Activated T-helper 1 cell treated with anti-CD3 and anti-CD28 coated beads, Interleukin-12 subunit alpha, Interleukin-12 subunit beta, Interleukin-2, Interleukin-4 antibody, amounts not matched to agents 30 ng/mL and 10 ng/mL and 1 ng/mL, durations not matched to agents 14 hours and 24 hours and 36 hours (primary cell): ENCODE data around the gene U2AF2. TPM values are rescaled to one million over a fixed set of nuclear protein-coding genes. Genes with fewer than 3 reads are reported as not detected.
A peak's percentile ranks its signal among the peaks of the same experiment; 100 is the strongest.

Experiments used
- DNase-seq: peaks from one replicate; pipeline ENCODE4 v3.0.0; 2021; ENCODE audit warnings: low spot score
- H3K27ac Mint-ChIP-seq: one replicate; pipeline ENCODE4 v1.8.0; 2021; ENCODE audit warnings: mild to moderate bottlenecking, mixed read lengths
- H3K27me3 Mint-ChIP-seq: one replicate; pipeline ENCODE4 v1.8.0; 2022; ENCODE audit warnings: mild to moderate bottlenecking, moderate library complexity, mixed read lengths; ENCODE audit not compliant: insufficient read depth
- H3K36me3 Mint-ChIP-seq: one replicate; pipeline ENCODE4 v1.8.0; 2021; ENCODE audit warnings: low read depth, mixed read lengths
- H3K4me1 Mint-ChIP-seq: one replicate; pipeline ENCODE4 v1.8.0; 2021; ENCODE audit warnings: low read depth, mixed read lengths
- H3K4me3 Mint-ChIP-seq: one replicate; pipeline ENCODE4 v1.8.0; 2021; ENCODE audit warnings: mild to moderate bottlenecking, moderate library complexity, mixed read lengths
- H3K9me3 Mint-ChIP-seq: one replicate; pipeline ENCODE4 v1.8.0; 2021; ENCODE audit warnings: mixed read lengths
- intact Hi-C: fragments of 100-400 bp; cut with micrococcal nuclease; formaldehyde crosslinking; loops from one replicate; pipeline ENCODE4 v1.15.1; 2024
- total RNA-seq: library from RNA; stranded (reverse); gene quantifications from 2 replicates; pipeline ENCODE4 v1.2.3, GENCODE V29; 2022

U2AF2 gene
- total RNA-seq, 1 donor from 2014 or later = 384 TPM

- H3K4me3 Mint-ChIP-seq = peak overlapping the region; percentile 83
- H3K27ac Mint-ChIP-seq = peak overlapping the region; percentile 75
- H3K4me1 Mint-ChIP-seq = peaks cover 39% of the 10 kb centered on the region
- H3K9me3 Mint-ChIP-seq = no peaks in the 10 kb centered on the region
- intact Hi-C loops = loop anchor here (10.0 kb wide), 1 partner anchor 1184 kb away; the partner anchor contains the start of gene LENG9
- peaks cover 27% of the 10 kb centered on the region for H3K36me3 Mint-ChIP-seq
- H3K27me3 Mint-ChIP-seq = no peaks in the 10 kb centered on the region
- no peak for DNase-seq
Observed at GRCh38 chr19:55648585-55649267, 6.1 kb upstream of the U2AF2 start.

- H3K36me3 Mint-ChIP-seq = peaks cover 23% of the 10 kb centered on the region
- H3K9me3 Mint-ChIP-seq = no peaks in the 10 kb centered on the region
- intact Hi-C loops = loop anchor here (10.0 kb wide), 2 partner anchors 1185 to 1515 kb away; partner anchors contain the start of genes CNOT3 and LENG9
- H3K27ac Mint-ChIP-seq = peak overlapping the region; percentile 77
- H3K4me1 Mint-ChIP-seq = peaks cover 33% of the 10 kb centered on the region
- H3K4me3 Mint-ChIP-seq = peak overlapping the region; percentile 83
- DNase-seq = no peak
- no peaks in the 10 kb centered on the region for H3K27me3 Mint-ChIP-seq
Observed at GRCh38 chr19:55649268-55650125, 5.3 kb upstream of the U2AF2 start.

GRCh38 chr19:55650126-55650557 lies 4.7 kb upstream of the U2AF2 start:
- H3K4me3 Mint-ChIP-seq = peak overlapping the region; percentile 80
- no peaks in the 10 kb centered on the region for H3K9me3 Mint-ChIP-seq
- H3K4me1 Mint-ChIP-seq = peaks cover 32% of the 10 kb centered on the region
- no peak for DNase-seq
- peak overlapping the region; percentile 77 for H3K27ac Mint-ChIP-seq
- intact Hi-C loops = loop anchor here (10.0 kb wide), 1 partner anchor 1515 kb away; the partner anchor contains the start of gene CNOT3
- H3K27me3 Mint-ChIP-seq = no peaks in the 10 kb centered on the region
- peaks cover 22% of the 10 kb centered on the region for H3K36me3 Mint-ChIP-seq

- Mint-ChIP-seq H3K27ac (peak overlapping the region; percentile 13), H3K36me3 (peaks cover 21% of the 10 kb centered on the region), H3K4me1 (peaks cover 29% of the 10 kb centered on the region), H3K9me3 (no peaks in the 10 kb centered on the region), H3K27me3 (no peaks in the 10 kb centered on the region), H3K4me3 (peak overlapping the region; percentile 80)
- intact Hi-C loops = loop anchor here (10.0 kb wide), 1 partner anchor 1516 kb away; the partner anchor contains the start of gene CNOT3
- DNase-seq = no peak
Observed at GRCh38 chr19:55650602-55651230, 4.1 kb upstream of the U2AF2 start.

GRCh38 chr19:55651236-55651635 lies 3.6 kb upstream of the U2AF2 start:
- Mint-ChIP-seq H3K4me1 (peaks cover 34% of the 10 kb centered on the region), H3K4me3 (peak overlapping the region; percentile 13), H3K9me3 (no peaks in the 10 kb centered on the region), H3K27me3 (no peaks in the 10 kb centered on the region), H3K36me3 (peaks cover 24% of the 10 kb centered on the region), H3K27ac (no peak overlapping the region)
- DNase-seq = no peak
- intact Hi-C loops = loop anchor here (10.0 kb wide), 1 partner anchor 1516 kb away; the partner anchor contains the start of gene CNOT3

- Mint-ChIP-seq H3K27me3 (no peaks in the 10 kb centered on the region), H3K27ac (no peak overlapping the region), H3K4me1 (peaks cover 40% of the 10 kb centered on the region), H3K4me3 (peak overlapping the region; percentile 93), H3K9me3 (no peaks in the 10 kb centered on the region), H3K36me3 (peaks cover 30% of the 10 kb centered on the region)
- intact Hi-C loops = loop anchor here (1.0 to 10.0 kb wide), 3 partner anchors 9 to 1518 kb away; partner anchors contain the start of genes CNOT3, ZNF581 and ZNF784
- DNase-seq = no peak
Observed at GRCh38 chr19:55652311-55653128, 2.3 kb upstream of the U2AF2 start.

- H3K36me3 Mint-ChIP-seq = peaks cover 34% of the 10 kb centered on the region
- H3K4me3 Mint-ChIP-seq = peak overlapping the region; percentile 93
- intact Hi-C loops = loop anchor here (1.0 to 10.0 kb wide), 10 partner anchors 10 to 1519 kb away; partner anchors contain the start of genes CNOT3, FIZ1, LENG1 and PPP1R12C
- DNase-seq = peak; percentile 98
- H3K4me1 Mint-ChIP-seq = peaks cover 43% of the 10 kb centered on the region
- H3K27ac Mint-ChIP-seq = peak overlapping the region; percentile 99
- no peaks in the 10 kb centered on the region for H3K9me3 Mint-ChIP-seq
- no peaks in the 10 kb centered on the region for H3K27me3 Mint-ChIP-seq
Observed at GRCh38 chr19:55653651-55654322, 1.0 kb upstream of the U2AF2 start.

GRCh38 chr19:55654323-55654867 lies 440 bp upstream of the U2AF2 start:
- Mint-ChIP-seq H3K4me1 (peaks cover 44% of the 10 kb centered on the region), H3K9me3 (no peaks in the 10 kb centered on the region), H3K36me3 (peaks cover 36% of the 10 kb centered on the region), H3K27me3 (no peaks in the 10 kb centered on the region), H3K27ac (peak overlapping the region; percentile 99), H3K4me3 (peak overlapping the region; percentile 93)
- DNase-seq = peak; percentile 99
- intact Hi-C loops = loop anchor here (1.0 to 10.0 kb wide), 8 partner anchors 49 to 1520 kb away; partner anchors contain the start of genes CNOT3, FIZ1, LENG1 and PPP1R12C

GRCh38 chr19:55655648-55656040 lies 809 bp downstream of the U2AF2 start:
- peaks cover 39% of the 10 kb centered on the region for H3K36me3 Mint-ChIP-seq
- intact Hi-C loops = loop anchor here (1.0 to 10.0 kb wide), 5 partner anchors 20 to 1521 kb away; partner anchors contain the start of genes CNOT3, EPN1, PPP6R1 and ZNF444

GRCh38 chr19:55656552-55656951 lies 1.7 kb downstream of the U2AF2 start:
- Mint-ChIP-seq H3K27me3 (no peaks in the 10 kb centered on the region), H3K36me3 (peaks cover 43% of the 10 kb centered on the region), H3K4me3 (peak overlapping the region; percentile 93), H3K4me1 (peaks cover 33% of the 10 kb centered on the region), H3K27ac (peak overlapping the region; percentile 99), H3K9me3 (no peaks in the 10 kb centered on the region)
- no peak for DNase-seq
- intact Hi-C loops = loop anchor here (10.0 kb wide), 1 partner anchor 1522 kb away; the partner anchor contains the start of gene CNOT3

More at GRCh38 chr19:55655648-55656040, 809 bp downstream of the U2AF2 start:
- DNase-seq = no peak
- Mint-ChIP-seq H3K27ac (peak overlapping the region; percentile 99), H3K4me1 (peaks cover 37% of the 10 kb centered on the region), H3K9me3 (no peaks in the 10 kb centered on the region), H3K4me3 (peak overlapping the region; percentile 93), H3K27me3 (no peaks in the 10 kb centered on the region)
